GM21576 (cell line): ENCODE results near the gene NEDD4.
A peak's percentile ranks its signal among the peaks of the same experiment; 100 is the strongest.
"Not testable (repeated sequence)": the region's sequence is repeated elsewhere in the genome, so short reads cannot be mapped to it uniquely, and the experiment has no call there.

Source experiments
- ATAC-seq: cut with Tn5 transposase; IDR thresholded peaks from one replicate; pipeline ENCODE4 v1.9.1; 2021; ENCODE audit warnings: mild to moderate bottlenecking, moderate library complexity; ENCODE audit not compliant: unreplicated experiment

The NEDD4 gene

GRCh38 chr15:55993111-55993803 lies at the start of gene NEDD4:
NEDD4 (minus strand) TSS chr15:55993612; CDS start chr15:55993555, 57 bp downstream.
- peak; percentile 91 for ATAC-seq

DNA sequence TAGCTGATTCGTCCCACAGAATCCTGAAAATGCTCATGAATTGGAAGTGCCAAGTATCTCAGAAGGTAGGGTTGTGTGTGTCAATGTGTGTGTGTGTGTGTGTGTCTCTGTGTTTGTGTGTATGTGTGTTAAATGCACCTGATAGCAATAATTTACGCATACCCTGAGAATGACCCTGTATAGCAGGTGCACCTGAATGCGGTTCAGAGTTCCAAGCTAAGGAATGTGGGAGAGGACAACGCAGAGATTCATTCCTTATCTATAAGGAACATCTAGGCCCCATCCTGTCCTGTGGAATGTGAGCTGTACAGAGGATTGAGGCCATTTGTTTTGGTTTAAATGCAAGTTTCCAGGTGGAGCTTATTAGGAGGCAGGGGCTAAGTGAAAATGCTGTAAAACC lies 49.1 kb upstream of the NEDD4 start:
- ATAC-seq: no peak

- ATAC-seq: no peak
Observed at GRCh38 chr15:56042031-56042430, 48.6 kb upstream of the NEDD4 start.

GRCh38 chr15:56040081-56041035 lies 46.9 kb upstream of the NEDD4 start:
- ATAC-seq: no peak

DNA sequence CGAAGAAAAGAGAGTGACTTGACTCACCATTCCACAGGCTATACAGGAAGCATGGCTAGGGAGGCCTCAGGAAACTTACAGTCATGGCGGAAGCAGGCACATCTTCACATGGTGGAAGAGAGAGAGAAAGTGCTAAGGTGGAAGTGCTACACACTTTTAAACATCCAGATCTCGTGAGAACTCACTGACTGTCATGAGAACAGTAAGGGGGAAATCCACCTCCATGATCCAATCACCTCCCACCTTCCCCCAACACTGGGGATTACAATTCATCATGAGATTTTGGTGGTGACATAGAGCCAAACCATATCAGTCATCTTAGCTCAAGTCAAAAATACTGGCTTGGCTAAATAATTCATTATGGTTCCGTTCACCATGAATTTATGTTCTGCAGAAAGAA lies 45.3 kb upstream of the NEDD4 start:
- ATAC-seq: no peak

DNA sequence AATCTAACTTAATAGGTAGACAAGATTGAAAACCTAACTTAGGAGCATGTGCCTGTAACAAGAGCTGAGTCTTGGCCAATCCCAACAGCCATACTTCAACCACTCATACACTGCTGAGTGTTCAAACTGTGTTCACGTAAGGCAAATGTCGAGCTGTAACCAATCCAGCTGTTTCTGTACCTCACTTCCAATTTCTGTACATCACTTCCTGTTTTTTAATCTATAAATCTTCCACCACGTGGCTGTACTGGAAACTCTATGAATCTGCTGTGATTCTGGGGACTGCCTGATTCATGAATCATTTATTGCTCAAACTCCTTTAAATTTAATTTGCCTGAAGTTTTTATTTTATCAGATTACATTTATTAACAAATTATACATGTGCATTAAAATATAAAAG lies 44.6 kb upstream of the NEDD4 start:
- ATAC-seq: no peak

DNA sequence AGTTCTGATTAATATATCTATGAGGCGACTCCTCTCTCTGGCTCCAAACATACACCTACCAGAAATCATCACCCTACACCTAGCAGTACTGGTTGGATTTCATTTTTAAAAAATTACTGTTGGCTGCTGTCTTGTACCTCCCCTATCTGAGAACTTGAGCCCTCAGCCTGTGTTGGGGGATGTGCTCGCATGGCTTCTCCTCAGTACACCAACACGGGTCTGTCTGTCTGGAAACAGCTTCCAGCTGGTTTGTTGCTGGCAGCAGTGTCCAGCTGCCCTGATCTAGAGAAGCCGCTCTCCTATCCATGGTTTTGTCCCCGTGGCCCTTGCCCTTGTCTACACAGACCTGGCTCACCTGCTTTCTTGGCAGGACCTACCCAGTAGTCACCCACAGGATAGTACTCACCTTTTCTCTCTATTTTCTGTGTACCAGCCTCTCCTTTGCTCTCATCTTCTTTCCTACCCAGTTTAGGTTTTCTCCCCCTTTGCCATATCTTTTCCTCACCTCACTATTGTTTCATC lies 43.2 kb upstream of the NEDD4 start:
- no peak for ATAC-seq

DNA sequence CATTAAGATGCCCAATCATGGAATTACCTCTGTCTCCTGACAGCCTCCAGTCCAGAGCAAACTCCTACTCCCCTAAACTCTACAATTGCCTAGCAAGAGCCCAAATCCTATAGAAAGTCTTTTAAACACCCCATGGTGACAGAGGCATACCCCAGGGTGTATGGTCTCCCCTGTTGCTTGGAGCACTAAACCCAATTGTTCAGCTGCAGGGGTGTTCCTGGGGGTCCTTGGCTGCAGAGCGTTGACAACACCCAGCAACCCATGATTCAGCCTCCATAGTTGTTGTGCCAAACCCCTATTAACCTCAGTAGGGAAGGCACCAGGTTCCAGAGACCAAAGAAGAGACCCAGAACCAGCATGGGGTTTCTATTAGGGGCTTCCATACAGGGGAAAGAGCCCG lies 41.8 kb upstream of the NEDD4 start:
- no peak for ATAC-seq

DNA sequence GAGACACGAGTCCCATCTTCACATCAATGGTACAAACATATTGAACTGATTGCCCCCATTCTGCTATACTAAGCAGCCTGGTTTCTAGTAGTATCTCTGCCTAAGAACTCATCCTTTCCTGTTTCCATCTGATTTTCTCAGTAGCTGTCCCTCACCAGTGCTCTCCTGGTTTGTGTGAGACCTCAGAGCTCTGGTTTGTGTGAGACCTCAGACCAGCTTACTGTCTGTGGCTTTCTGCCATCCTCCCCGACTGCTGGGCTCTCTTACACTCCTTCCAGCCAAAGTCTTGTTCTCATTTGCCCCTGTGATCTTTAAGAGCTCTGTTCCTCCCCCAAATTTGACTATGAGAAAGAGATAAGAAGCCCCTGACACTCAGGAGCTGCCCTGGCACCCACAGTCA lies 41.1 kb upstream of the NEDD4 start:
- no peak for ATAC-seq

DNA sequence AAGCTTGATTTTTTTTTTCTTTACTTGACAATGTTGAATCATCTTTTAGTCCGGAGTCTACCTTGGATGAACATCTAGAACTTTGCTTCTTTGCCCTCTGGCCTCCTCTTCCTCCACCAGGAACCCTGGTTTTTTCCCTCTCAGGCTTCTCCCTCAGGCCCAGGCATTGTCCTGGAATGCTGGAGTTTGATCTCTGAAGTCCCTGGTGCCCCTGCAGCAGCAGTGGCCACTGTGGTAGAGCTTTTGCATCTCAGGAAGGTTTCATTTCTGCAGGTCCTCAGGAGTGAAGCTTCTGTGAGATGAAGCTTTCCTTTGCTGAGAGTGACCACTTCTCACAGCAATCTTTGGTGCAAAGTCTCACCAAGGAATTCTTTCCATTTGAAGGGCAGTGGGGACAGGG lies 39.0 kb upstream of the NEDD4 start:
- ATAC-seq: no peak

- no peak for ATAC-seq
Observed at GRCh38 chr15:56031836-56032235, 38.4 kb upstream of the NEDD4 start.

DNA sequence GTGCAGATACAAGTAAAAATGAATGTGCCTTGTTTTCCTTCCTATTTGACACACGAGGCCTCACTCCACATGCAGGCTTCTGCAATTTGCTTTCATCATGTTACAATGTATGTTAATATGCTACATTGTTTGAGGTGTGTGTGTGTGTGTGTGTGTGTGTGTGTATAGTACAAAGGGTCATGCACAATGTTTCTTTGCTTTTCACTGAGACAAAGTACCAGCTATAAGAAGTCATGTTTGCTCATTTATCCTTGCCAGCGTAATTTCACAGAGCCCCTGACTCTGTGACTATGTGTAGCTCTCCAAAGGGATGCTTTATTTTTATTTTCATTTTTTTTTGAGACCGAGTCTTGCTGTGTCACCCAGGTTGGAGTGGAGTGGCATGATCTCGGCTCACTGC lies 38.0 kb upstream of the NEDD4 start:
- ATAC-seq: no peak

GRCh38 chr15:56028430-56028829 lies 35.0 kb upstream of the NEDD4 start:
- no peak for ATAC-seq

DNA sequence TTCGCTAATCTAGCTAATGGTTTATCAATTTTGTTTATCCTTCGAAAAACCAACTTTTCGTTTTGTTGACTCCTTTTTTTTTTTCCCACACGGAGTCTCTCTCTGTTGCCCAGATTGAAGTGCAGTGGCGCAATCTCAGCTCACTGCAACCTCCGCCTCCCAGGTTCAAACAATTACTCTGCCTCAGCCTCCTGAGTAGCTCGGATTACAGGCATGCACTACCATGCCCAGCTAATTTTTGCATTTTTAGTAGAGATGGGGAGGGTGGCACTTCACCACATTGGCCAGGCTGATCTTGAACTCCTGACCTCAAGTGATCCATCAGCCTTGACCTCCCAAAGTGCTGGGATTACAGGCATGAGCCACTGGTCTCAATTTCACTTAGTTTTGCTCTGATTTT lies 29.7 kb upstream of the NEDD4 start:
- not testable (repeated sequence) for ATAC-seq

DNA sequence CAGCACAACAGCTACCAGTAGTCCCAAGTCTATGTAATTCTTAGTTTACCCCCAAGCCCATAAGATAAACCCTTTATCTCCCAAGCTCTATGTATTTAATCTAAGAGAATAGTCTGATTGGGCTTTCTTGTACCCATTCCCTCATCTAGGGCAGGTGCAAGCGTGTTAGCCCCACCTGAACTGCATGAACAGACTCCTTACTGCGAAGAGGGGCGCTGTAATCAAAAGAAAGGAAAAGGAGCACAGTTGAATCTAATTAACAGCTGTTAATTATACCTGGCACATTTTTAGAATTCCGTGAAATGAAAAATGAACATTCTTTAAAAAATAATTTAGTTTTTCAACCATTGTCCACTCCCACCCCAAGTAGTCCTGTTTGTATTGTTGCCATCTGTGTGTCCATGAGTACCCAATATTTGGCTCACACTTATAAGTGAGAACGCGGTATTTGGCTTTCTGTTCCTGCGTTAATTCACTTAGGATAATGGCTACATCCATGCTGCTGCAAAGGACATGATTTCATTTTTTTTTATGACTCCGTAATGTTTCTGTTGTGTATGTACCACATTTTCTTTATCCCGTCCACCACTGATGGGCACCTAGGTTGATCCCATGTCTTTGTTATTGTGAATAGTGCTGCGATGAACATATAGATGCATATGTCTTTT lies 26.5 kb upstream of the NEDD4 start:
- no peak for ATAC-seq

GRCh38 chr15:56019060-56019793 lies 25.8 kb upstream of the NEDD4 start:
- ATAC-seq: no peak

GRCh38 chr15:56017920-56018319 lies 24.5 kb upstream of the NEDD4 start:
- no peak for ATAC-seq

GRCh38 chr15:56017511-56017910 lies 24.1 kb upstream of the NEDD4 start:
- no peak for ATAC-seq

GRCh38 chr15:56016281-56016680 lies 22.9 kb upstream of the NEDD4 start:
- ATAC-seq: no peak

DNA sequence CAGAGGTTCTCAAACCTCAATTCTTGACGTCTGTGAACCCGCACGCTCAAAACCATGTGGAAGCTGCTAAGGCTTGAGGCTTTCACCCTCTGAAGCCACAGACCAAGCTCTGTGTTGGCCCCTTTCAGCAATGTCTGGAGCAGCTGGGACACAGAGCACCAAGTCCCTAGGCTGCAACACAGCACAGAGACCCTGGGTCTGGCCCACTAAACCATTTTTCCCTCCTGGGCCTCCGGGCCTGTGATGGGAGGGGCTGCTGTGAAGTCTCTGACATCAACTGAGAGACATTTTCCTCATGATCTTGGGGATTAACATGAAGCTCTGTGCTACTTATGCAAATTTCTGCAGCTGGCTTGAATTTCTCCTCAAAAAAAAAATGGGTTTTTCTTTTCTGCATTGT lies 21.3 kb upstream of the NEDD4 start:
- no peak for ATAC-seq

GRCh38 chr15:56007053-56007452 lies 13.6 kb upstream of the NEDD4 start:
- not testable (repeated sequence) for ATAC-seq
